Measurements from ENCODE around the gene DIP2C. TPM values are rescaled to one million over a fixed set of nuclear protein-coding genes. Genes with fewer than 3 reads are reported as not detected.

DIP2C gene
- total and polyA plus RNA-seq, 4 donors: 6.4 to 40.2 (median 23.8) TPM

- Histone ChIP-seq H3K9me3 (ENCODE audit: control insufficient read depth, low read length) (no peaks in the 10 kb centered on the region), H3K4me3 (ENCODE audit: low read length in 2 of 2) (no peak overlapping the region), H3K4me1 (ENCODE audit: control insufficient read depth in 1 of 2, insufficient read depth in 2 of 2, low read length in 2 of 2) (no peaks in the 10 kb centered on the region), H3K36me3 (ENCODE audit: control insufficient read depth in 1 of 2, insufficient read depth in 2 of 2, low read length in 1 of 2) (no peaks in the 10 kb centered on the region), H3K27me3 (ENCODE audit: control insufficient read depth in 1 of 2, insufficient read depth in 2 of 2, low read length in 1 of 2) (no peaks in the 10 kb centered on the region), H3K27ac (ENCODE audit: low read depth in 1 of 2, low read length in 2 of 2) (no peak overlapping the region)
- WGBS, 2 donors: 95 to 96% methylated on average over 16 of the region's 16 CpGs
- no peak for DNase-seq
- intact Hi-C loops (cut with DNase I): no loop called here
- no peak for ATAC-seq (ENCODE audit: low FRiP score)
Measured at GRCh38 chr10:723973-724372, 34.5 kb upstream of the DIP2C start.

- ATAC-seq (ENCODE audit: low FRiP score): no peak
- intact Hi-C loops (cut with DNase I): no loop called here
- WGBS, 2 donors: 92 to 94% methylated on average over 26 of the region's 26 CpGs
Measured at GRCh38 chr10:722281-723060, 33.0 kb upstream of the DIP2C start.

GRCh38 chr10:718143-718700, 28.8 kb upstream of the DIP2C start:
- no peaks in the 10 kb centered on the region for H3K36me3 ChIP-seq (ENCODE audit: control insufficient read depth in 1 of 2, insufficient read depth in 2 of 2, low read length in 1 of 2)
- ATAC-seq (ENCODE audit: low FRiP score) (no peak), DNase-seq (no peak)
- no peak overlapping the region for H3K27ac ChIP-seq (ENCODE audit: low read depth in 1 of 2, low read length in 2 of 2)
- H3K4me3 ChIP-seq (ENCODE audit: low read length in 2 of 2): no peak overlapping the region
- H3K4me1 ChIP-seq (ENCODE audit: control insufficient read depth in 1 of 2, insufficient read depth in 2 of 2, low read length in 2 of 2): no peaks in the 10 kb centered on the region
- H3K27me3 ChIP-seq (ENCODE audit: control insufficient read depth in 1 of 2, insufficient read depth in 2 of 2, low read length in 1 of 2): no peaks in the 10 kb centered on the region
- 92 to 94% methylated on average over 6 of the region's 6 CpGs for WGBS, 2 donors
- H3K9me3 ChIP-seq (ENCODE audit: control insufficient read depth, low read length): peaks cover 3% of the 10 kb centered on the region
- intact Hi-C loops (cut with DNase I): no loop called here

More at GRCh38 chr10:722281-723060, 33.0 kb upstream of the DIP2C start:
- Histone ChIP-seq H3K4me3 (ENCODE audit: low read length in 2 of 2) (no peak overlapping the region), H3K27ac (ENCODE audit: low read depth in 1 of 2, low read length in 2 of 2) (no peak overlapping the region), H3K9me3 (ENCODE audit: control insufficient read depth, low read length) (no peaks in the 10 kb centered on the region), H3K36me3 (ENCODE audit: control insufficient read depth in 1 of 2, insufficient read depth in 2 of 2, low read length in 1 of 2) (no peaks in the 10 kb centered on the region), H3K4me1 (ENCODE audit: control insufficient read depth in 1 of 2, insufficient read depth in 2 of 2, low read length in 2 of 2) (no peaks in the 10 kb centered on the region), H3K27me3 (ENCODE audit: control insufficient read depth in 1 of 2, insufficient read depth in 2 of 2, low read length in 1 of 2) (no peaks in the 10 kb centered on the region)
- no peak for DNase-seq

- DNase-seq (no peak), ATAC-seq (ENCODE audit: low FRiP score) (no peak)
- H3K27ac ChIP-seq (ENCODE audit: low read depth in 1 of 2, low read length in 2 of 2): no peak overlapping the region
- peaks cover 3% of the 10 kb centered on the region for H3K9me3 ChIP-seq (ENCODE audit: control insufficient read depth, low read length)
- no peaks in the 10 kb centered on the region for H3K27me3 ChIP-seq (ENCODE audit: control insufficient read depth in 1 of 2, insufficient read depth in 2 of 2, low read length in 1 of 2)
- H3K4me1 ChIP-seq (ENCODE audit: control insufficient read depth in 1 of 2, insufficient read depth in 2 of 2, low read length in 2 of 2): no peaks in the 10 kb centered on the region
- intact Hi-C loops (cut with DNase I): no loop called here
- 84 to 89% methylated on average over 11 of the region's 11 CpGs for WGBS, 2 donors
- no peaks in the 10 kb centered on the region for H3K36me3 ChIP-seq (ENCODE audit: control insufficient read depth in 1 of 2, insufficient read depth in 2 of 2, low read length in 1 of 2)
- H3K4me3 ChIP-seq (ENCODE audit: low read length in 2 of 2): no peak overlapping the region
Measured at GRCh38 chr10:717458-717857, 28.0 kb upstream of the DIP2C start.

- intact Hi-C loops (cut with DNase I): no loop called here
- Histone ChIP-seq H3K27me3 (ENCODE audit: control insufficient read depth in 1 of 2, insufficient read depth in 2 of 2, low read length in 1 of 2) (no peaks in the 10 kb centered on the region), H3K4me3 (ENCODE audit: low read length in 2 of 2) (no peak overlapping the region), H3K9me3 (ENCODE audit: control insufficient read depth, low read length) (peaks cover 3% of the 10 kb centered on the region), H3K4me1 (ENCODE audit: control insufficient read depth in 1 of 2, insufficient read depth in 2 of 2, low read length in 2 of 2) (no peaks in the 10 kb centered on the region), H3K36me3 (ENCODE audit: control insufficient read depth in 1 of 2, insufficient read depth in 2 of 2, low read length in 1 of 2) (no peaks in the 10 kb centered on the region), H3K27ac (ENCODE audit: low read depth in 1 of 2, low read length in 2 of 2) (no peak overlapping the region)
- DNase-seq (no peak), ATAC-seq (ENCODE audit: low FRiP score) (no peak)
- WGBS, 2 donors: 80 to 81% methylated on average over 5 of the region's 5 CpGs
Measured at GRCh38 chr10:716821-717220, 27.4 kb upstream of the DIP2C start.

- 84 to 85% methylated on average over 3 of the region's 3 CpGs for WGBS, 2 donors
- H3K4me1 ChIP-seq (ENCODE audit: control insufficient read depth in 1 of 2, insufficient read depth in 2 of 2, low read length in 2 of 2): no peaks in the 10 kb centered on the region
- peaks cover 3% of the 10 kb centered on the region for H3K9me3 ChIP-seq (ENCODE audit: control insufficient read depth, low read length)
- ATAC-seq (ENCODE audit: low FRiP score): no peak
- H3K27ac ChIP-seq (ENCODE audit: low read depth in 1 of 2, low read length in 2 of 2): no peak overlapping the region
- DNase-seq: no peak
- no peaks in the 10 kb centered on the region for H3K27me3 ChIP-seq (ENCODE audit: control insufficient read depth in 1 of 2, insufficient read depth in 2 of 2, low read length in 1 of 2)
- H3K4me3 ChIP-seq (ENCODE audit: low read length in 2 of 2): no peak overlapping the region
- H3K36me3 ChIP-seq (ENCODE audit: control insufficient read depth in 1 of 2, insufficient read depth in 2 of 2, low read length in 1 of 2): no peaks in the 10 kb centered on the region
- intact Hi-C loops (cut with DNase I): no loop called here
Measured at GRCh38 chr10:714214-714613, 24.7 kb upstream of the DIP2C start.

- no peak for DNase-seq
- intact Hi-C loops (cut with DNase I): no loop called here
- no peak for ATAC-seq (ENCODE audit: low FRiP score)
- Histone ChIP-seq H3K36me3 (ENCODE audit: control insufficient read depth in 1 of 2, insufficient read depth in 2 of 2, low read length in 1 of 2) (no peaks in the 10 kb centered on the region), H3K9me3 (ENCODE audit: control insufficient read depth, low read length) (peaks cover 3% of the 10 kb centered on the region), H3K4me1 (ENCODE audit: control insufficient read depth in 1 of 2, insufficient read depth in 2 of 2, low read length in 2 of 2) (no peaks in the 10 kb centered on the region), H3K27ac (ENCODE audit: low read depth in 1 of 2, low read length in 2 of 2) (no peak overlapping the region), H3K27me3 (ENCODE audit: control insufficient read depth in 1 of 2, insufficient read depth in 2 of 2, low read length in 1 of 2) (no peaks in the 10 kb centered on the region), H3K4me3 (ENCODE audit: low read length in 2 of 2) (no peak overlapping the region)
- 93% methylated on average over 2 of the region's 2 CpGs for WGBS, 2 donors
Measured at GRCh38 chr10:712575-712974, 23.1 kb upstream of the DIP2C start.

GRCh38 chr10:712089-712488, 22.6 kb upstream of the DIP2C start:
- intact Hi-C loops (cut with DNase I): no loop called here
- peaks cover 3% of the 10 kb centered on the region for H3K9me3 ChIP-seq (ENCODE audit: control insufficient read depth, low read length)
- no peak for ATAC-seq (ENCODE audit: low FRiP score)
- no peaks in the 10 kb centered on the region for H3K36me3 ChIP-seq (ENCODE audit: control insufficient read depth in 1 of 2, insufficient read depth in 2 of 2, low read length in 1 of 2)
- no peak for DNase-seq
- H3K27ac ChIP-seq (ENCODE audit: low read depth in 1 of 2, low read length in 2 of 2): no peak overlapping the region
- no peaks in the 10 kb centered on the region for H3K27me3 ChIP-seq (ENCODE audit: control insufficient read depth in 1 of 2, insufficient read depth in 2 of 2, low read length in 1 of 2)
- H3K4me1 ChIP-seq (ENCODE audit: control insufficient read depth in 1 of 2, insufficient read depth in 2 of 2, low read length in 2 of 2): no peaks in the 10 kb centered on the region
- H3K4me3 ChIP-seq (ENCODE audit: low read length in 2 of 2): no peak overlapping the region
- 91 to 95% methylated on average over 5 of the region's 5 CpGs for WGBS, 2 donors

- Histone ChIP-seq H3K27ac (ENCODE audit: low read depth in 1 of 2, low read length in 2 of 2) (no peak overlapping the region), H3K36me3 (ENCODE audit: control insufficient read depth in 1 of 2, insufficient read depth in 2 of 2, low read length in 1 of 2) (no peaks in the 10 kb centered on the region), H3K27me3 (ENCODE audit: control insufficient read depth in 1 of 2, insufficient read depth in 2 of 2, low read length in 1 of 2) (peaks cover 0 to 1% of the 10 kb centered on the region in 2 donors), H3K4me3 (ENCODE audit: low read length in 2 of 2) (no peak overlapping the region), H3K4me1 (ENCODE audit: control insufficient read depth in 1 of 2, insufficient read depth in 2 of 2, low read length in 2 of 2) (no peaks in the 10 kb centered on the region), H3K9me3 (ENCODE audit: control insufficient read depth, low read length) (peaks cover 2% of the 10 kb centered on the region)
- intact Hi-C loops (cut with DNase I): no loop called here
- WGBS, 2 donors: 88 to 93% methylated on average over 1 of the region's 1 CpG
- DNase-seq (no peak), ATAC-seq (ENCODE audit: low FRiP score) (no peak)
Measured at GRCh38 chr10:707861-708260, 18.4 kb upstream of the DIP2C start.
